Nephron progenitor cell (in vitro differentiated cells): ENCODE measurements around the gene CDK19.
A peak's percentile ranks its signal among the peaks of the same experiment; 100 is the strongest.

ENCODE experiments used
- DNase-seq: peaks from one replicate; pipeline ENCODE4 v3.0.0; 2021
- H3K27ac Mint-ChIP-seq: 2 replicates; pipeline ENCODE4 v1.8.0; 2021; ENCODE audit warnings: mild to moderate bottlenecking, moderate library complexity, mixed read lengths
- H3K27me3 Mint-ChIP-seq: 2 replicates; pipeline ENCODE4 v1.8.0; 2021; ENCODE audit warnings: mild to moderate bottlenecking, low read depth, mixed read lengths; ENCODE audit not compliant: poor library complexity
- H3K36me3 Mint-ChIP-seq: 2 replicates; pipeline ENCODE4 v1.8.0; 2021; ENCODE audit warnings: low read depth, mixed read lengths
- H3K4me1 Mint-ChIP-seq: 2 replicates; pipeline ENCODE4 v1.8.0; 2021; ENCODE audit warnings: mixed read lengths
- H3K4me3 Mint-ChIP-seq: 2 replicates; pipeline ENCODE4 v1.8.0; 2021; ENCODE audit warnings: mild to moderate bottlenecking, moderate library complexity, mixed read lengths
- H3K9me3 Mint-ChIP-seq: 2 replicates; pipeline ENCODE4 v1.8.0; 2021; ENCODE audit warnings: mild to moderate bottlenecking, moderate library complexity, mixed read lengths
- TF ChIP-seq, protein P1 (sequence below): fragments of 200-600 bp; sonication (generic); IDR thresholded peaks from 2 replicates; pipeline ENCODE4 v1.5.0; 2021; ENCODE audit warnings: antibody characterized with exemption

Gene CDK19

DNA sequence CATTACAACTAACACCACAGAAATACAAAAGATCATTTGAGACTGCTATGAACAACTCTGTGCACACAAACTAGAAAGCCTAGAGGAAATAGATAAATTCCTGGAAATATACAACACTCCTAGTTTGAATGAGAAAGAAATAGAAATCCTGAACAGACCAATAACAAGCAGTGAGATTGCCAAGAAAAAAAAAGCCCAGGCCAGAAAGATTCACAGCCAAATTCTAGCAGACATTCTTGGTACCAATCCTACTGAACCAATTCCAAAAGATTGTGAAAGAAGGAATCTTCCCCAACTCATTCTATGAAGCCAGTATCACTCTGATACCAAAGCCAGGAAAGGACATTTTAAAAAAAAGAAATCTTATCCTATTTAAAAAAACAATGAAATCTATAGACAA, 7.0 kb upstream of the CDK19 start:
- Mint-ChIP-seq H3K27me3 (peaks cover 7% of the 10 kb centered on the region), H3K9me3 (no peaks in the 10 kb centered on the region), H3K36me3 (no peaks in the 10 kb centered on the region), H3K27ac (no peak overlapping the region), H3K4me1 (peaks cover 9% of the 10 kb centered on the region), H3K4me3 (no peak overlapping the region)
- DNase-seq: no peak
- TF ChIP-seq, protein P1, sequence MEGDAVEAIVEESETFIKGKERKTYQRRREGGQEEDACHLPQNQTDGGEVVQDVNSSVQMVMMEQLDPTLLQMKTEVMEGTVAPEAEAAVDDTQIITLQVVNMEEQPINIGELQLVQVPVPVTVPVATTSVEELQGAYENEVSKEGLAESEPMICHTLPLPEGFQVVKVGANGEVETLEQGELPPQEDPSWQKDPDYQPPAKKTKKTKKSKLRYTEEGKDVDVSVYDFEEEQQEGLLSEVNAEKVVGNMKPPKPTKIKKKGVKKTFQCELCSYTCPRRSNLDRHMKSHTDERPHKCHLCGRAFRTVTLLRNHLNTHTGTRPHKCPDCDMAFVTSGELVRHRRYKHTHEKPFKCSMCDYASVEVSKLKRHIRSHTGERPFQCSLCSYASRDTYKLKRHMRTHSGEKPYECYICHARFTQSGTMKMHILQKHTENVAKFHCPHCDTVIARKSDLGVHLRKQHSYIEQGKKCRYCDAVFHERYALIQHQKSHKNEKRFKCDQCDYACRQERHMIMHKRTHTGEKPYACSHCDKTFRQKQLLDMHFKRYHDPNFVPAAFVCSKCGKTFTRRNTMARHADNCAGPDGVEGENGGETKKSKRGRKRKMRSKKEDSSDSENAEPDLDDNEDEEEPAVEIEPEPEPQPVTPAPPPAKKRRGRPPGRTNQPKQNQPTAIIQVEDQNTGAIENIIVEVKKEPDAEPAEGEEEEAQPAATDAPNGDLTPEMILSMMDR: no peak

DNA sequence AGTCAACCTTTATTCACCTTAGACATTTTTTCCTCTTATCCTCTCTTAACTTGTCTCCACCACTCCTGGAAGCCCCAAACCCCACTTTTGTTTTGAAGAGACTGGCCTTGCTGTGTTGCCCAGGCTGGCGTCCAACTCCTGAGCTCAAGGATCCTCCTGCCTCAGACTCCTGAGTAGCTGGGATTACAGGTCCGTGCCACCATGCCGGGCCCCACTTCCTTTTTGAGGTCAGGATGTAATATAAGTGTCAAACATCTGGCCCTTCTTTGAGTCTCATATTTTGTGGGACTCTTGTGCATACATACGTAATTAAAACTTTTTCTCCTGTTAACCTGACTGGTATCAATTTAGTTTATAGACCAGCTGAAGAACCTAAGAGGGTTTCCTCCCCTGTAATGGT, 1.4 kb upstream of the CDK19 start:
- Mint-ChIP-seq H3K36me3 (no peaks in the 10 kb centered on the region), H3K27me3 (peaks cover 5% of the 10 kb centered on the region), H3K9me3 (no peaks in the 10 kb centered on the region), H3K4me3 (peak overlapping the region; percentile 99), H3K27ac (peak overlapping the region; percentile 100), H3K4me1 (peaks cover 25% of the 10 kb centered on the region)
- no peak for DNase-seq
- TF ChIP-seq, protein P1: no peak

DNA sequence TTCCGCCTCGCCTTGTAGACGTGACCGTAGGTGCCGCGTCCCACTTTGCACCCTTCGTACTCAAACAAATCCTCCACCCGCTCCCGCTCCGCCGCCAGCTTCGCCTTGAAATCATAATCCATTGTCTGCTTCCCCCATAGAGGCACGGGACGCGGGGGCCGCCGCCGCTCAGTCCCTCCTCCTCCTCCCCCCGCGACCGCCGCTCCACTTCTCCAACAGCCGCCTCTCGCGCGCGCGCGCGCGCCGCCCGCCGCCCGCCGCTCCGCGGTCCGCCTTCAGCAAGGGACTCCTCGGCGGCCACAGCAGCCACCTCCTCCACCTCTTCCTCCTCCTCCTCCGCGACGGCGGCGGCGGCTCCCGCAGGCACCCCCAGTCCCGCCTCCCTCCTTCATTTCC, 256 bp downstream of the CDK19 start:
- Mint-ChIP-seq H3K4me1 (peaks cover 25% of the 10 kb centered on the region), H3K9me3 (peaks cover 12% of the 10 kb centered on the region), H3K27ac (peak overlapping the region; percentile 100), H3K36me3 (peaks cover 13% of the 10 kb centered on the region), H3K27me3 (no peaks in the 10 kb centered on the region), H3K4me3 (peak overlapping the region; percentile 99)
- TF ChIP-seq, protein P1: no peak
- DNase-seq: no peak

DNA sequence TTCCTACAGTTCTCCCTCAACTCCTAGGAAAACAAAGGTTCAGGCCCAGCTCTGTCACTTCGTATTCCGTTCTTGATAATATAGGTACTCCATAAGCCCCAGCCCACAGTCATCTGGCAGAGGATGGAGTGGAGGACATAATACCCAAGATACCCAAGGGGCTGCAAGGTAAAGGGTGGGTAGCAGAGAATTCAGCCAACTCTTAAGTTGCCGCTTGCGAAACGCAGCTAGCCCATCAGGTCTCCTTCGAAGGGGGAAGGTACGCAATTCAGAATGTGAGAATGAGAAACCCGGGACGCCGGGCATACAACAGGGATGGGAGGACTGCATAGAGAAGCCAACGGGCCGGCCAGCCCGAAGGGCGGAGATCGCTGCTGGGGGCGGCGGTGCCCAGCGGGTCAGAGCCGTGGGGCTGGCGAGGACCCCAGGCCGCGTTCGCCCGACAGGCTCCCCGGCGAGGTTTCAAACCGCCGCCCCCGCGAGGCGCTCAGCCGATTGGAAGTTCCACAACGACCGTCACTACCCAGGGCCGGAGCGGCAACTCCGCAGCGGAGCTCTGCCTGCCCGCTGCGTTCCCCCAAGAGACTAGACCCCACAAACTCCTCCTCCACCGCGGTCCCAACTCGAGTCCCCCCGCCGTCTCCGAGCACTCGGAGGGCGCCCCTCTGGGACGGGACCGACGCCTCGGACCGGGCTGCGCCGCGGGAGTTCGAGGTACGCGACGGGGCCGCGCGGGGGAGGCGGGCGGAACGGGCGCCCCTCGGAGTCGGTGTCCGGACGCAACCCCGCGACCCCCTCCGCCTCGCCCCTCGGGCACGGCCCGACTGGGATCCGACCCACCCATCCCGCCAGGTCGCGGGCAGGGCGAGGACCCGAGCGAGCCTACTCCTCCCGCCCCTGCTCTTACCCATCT, 911 bp downstream of the CDK19 start:
- DNase-seq: peak; percentile 66
- Mint-ChIP-seq H3K27ac (peak overlapping the region; percentile 100), H3K4me1 (peaks cover 25% of the 10 kb centered on the region), H3K9me3 (peaks cover 18% of the 10 kb centered on the region), H3K4me3 (peak overlapping the region; percentile 99), H3K27me3 (no peaks in the 10 kb centered on the region), H3K36me3 (peaks cover 19% of the 10 kb centered on the region)
- TF ChIP-seq, protein P1: no peak

DNA sequence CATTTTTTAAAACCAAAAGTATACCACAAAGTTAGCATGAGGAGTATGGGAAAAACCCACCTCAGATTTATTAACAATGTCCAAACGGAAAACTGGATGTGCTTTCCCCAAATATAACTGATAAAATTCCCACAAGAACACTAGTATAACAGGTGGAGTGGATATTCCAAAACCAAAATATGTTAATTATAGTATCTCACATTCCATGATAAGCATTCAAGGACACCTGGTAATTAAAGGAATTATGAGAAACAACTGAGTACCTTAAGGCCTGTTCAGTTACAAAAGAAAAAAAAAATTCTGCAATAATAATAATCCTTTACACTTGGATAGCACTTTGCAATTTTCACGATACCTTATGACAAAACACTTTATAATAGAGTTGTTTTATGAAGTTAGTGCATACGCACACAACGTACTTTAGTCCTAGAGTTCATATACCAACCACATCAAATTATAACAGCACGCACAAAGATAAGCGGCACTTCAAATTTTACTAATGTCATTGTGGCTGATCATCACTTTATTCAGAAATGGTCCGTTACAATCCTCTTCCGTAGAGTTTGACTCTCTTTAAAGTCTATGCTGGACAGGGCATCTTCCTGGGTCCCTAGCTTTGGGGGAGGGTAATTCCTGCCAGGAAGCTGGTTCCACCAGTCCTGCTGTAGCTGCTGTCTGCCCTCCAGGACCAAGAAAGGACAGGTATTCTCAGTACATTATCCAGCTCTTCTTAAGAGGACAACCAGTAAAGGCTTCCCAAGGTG, 1.7 kb downstream of the CDK19 start:
- no peaks in the 10 kb centered on the region for H3K27me3 Mint-ChIP-seq
- no peak overlapping the region for H3K27ac Mint-ChIP-seq
- DNase-seq: no peak
- TF ChIP-seq, protein P1: no peak
- peak overlapping the region; percentile 99 for H3K4me3 Mint-ChIP-seq
- H3K4me1 Mint-ChIP-seq: peaks cover 25% of the 10 kb centered on the region
- H3K9me3 Mint-ChIP-seq: peaks cover 18% of the 10 kb centered on the region
- peaks cover 23% of the 10 kb centered on the region for H3K36me3 Mint-ChIP-seq
